GM19468 (cell line): Measurements from ENCODE around the gene YIPF2.
A peak's percentile ranks its signal among the peaks of the same experiment; 100 is the strongest.
"Not testable (repeated sequence)": the region's sequence is repeated elsewhere in the genome, so short reads cannot be mapped to it uniquely, and the experiment has no call there.

Experiments used
- ATAC-seq: cut with Tn5 transposase; IDR thresholded peaks from one replicate; pipeline ENCODE4 v1.9.1; 2021; ENCODE audit warnings: mild to moderate bottlenecking, moderate library complexity, moderate number of reproducible peaks; ENCODE audit not compliant: unreplicated experiment; ENCODE audit errors: extremely low read depth

The YIPF2 gene

GRCh38 chr19:10881403-10882107 lies 46.9 kb downstream of the YIPF2 start:
- ATAC-seq: no peak

- ATAC-seq: no peak
These were observed 50.2 kb downstream of the YIPF2 start for GRCh38 chr19:10878253-10878652.

GRCh38 chr19:10877608-10878007 lies 50.8 kb downstream of the YIPF2 start:
- ATAC-seq: not testable (repeated sequence)

- ATAC-seq: peak; percentile 48
These were observed 51.8 kb downstream of the YIPF2 start for GRCh38 chr19:10876459-10877240.

GRCh38 chr19:10874024-10874423 lies 54.4 kb downstream of the YIPF2 start:
- ATAC-seq: no peak

- no peak for ATAC-seq
These were observed 55.8 kb downstream of the YIPF2 start for GRCh38 chr19:10872546-10873107.
